ENCODE measurements around the gene RGPD6.
"Not testable (repeated sequence)": the region's sequence is repeated elsewhere in the genome, so short reads cannot be mapped to it uniquely, and the experiment has no call there.

The RGPD6 gene

GRCh38 chr2:110481200-110481599 is 95.8 kb downstream of the RGPD6 start:
- not testable (repeated sequence) for H3K4me3 ChIP-seq (ENCODE audit: insufficient read depth, low read depth, low read length); H3K9me3 ChIP-seq (ENCODE audit: control insufficient read depth, low read length); H3K27ac ChIP-seq (ENCODE audit: insufficient read depth, low read depth, low read length, poor library complexity, severe bottlenecking); H3K27me3 ChIP-seq (ENCODE audit: control insufficient read depth, insufficient read depth, low read length, poor library complexity, severe bottlenecking); H3K36me3 ChIP-seq (ENCODE audit: control insufficient read depth, insufficient read depth, low read length); H3K4me1 ChIP-seq (ENCODE audit: control insufficient read depth, insufficient read depth, low read length)
- no CpG with 5 or more reads among the region's 3 CpGs for WGBS, 2 experiments

- H3K4me1 ChIP-seq (ENCODE audit: control insufficient read depth, insufficient read depth, low read length); H3K4me3 ChIP-seq (ENCODE audit: insufficient read depth, low read depth, low read length); H3K27me3 ChIP-seq (ENCODE audit: control insufficient read depth, insufficient read depth, low read length, poor library complexity, severe bottlenecking); H3K36me3 ChIP-seq (ENCODE audit: control insufficient read depth, insufficient read depth, low read length); H3K27ac ChIP-seq (ENCODE audit: insufficient read depth, low read depth, low read length, poor library complexity, severe bottlenecking); H3K9me3 ChIP-seq (ENCODE audit: control insufficient read depth, low read length): not testable (repeated sequence)
- no CpG with 5 or more reads among the region's 4 CpGs for WGBS, 2 experiments
These were observed 96.9 kb downstream of the RGPD6 start for GRCh38 chr2:110480084-110480483.

GRCh38 chr2:110477370-110477769 is 99.7 kb downstream of the RGPD6 start:
- not testable (repeated sequence) for H3K27me3 ChIP-seq (ENCODE audit: control insufficient read depth, insufficient read depth, low read length, poor library complexity, severe bottlenecking); H3K4me3 ChIP-seq (ENCODE audit: insufficient read depth, low read depth, low read length); H3K4me1 ChIP-seq (ENCODE audit: control insufficient read depth, insufficient read depth, low read length)

GRCh38 chr2:110476952-110477351 is 100.1 kb downstream of the RGPD6 start:
- not testable (repeated sequence) for H3K27ac ChIP-seq (ENCODE audit: insufficient read depth, low read depth, low read length, poor library complexity, severe bottlenecking); H3K4me1 ChIP-seq (ENCODE audit: control insufficient read depth, insufficient read depth, low read length); H3K27me3 ChIP-seq (ENCODE audit: control insufficient read depth, insufficient read depth, low read length, poor library complexity, severe bottlenecking); H3K36me3 ChIP-seq (ENCODE audit: control insufficient read depth, insufficient read depth, low read length); H3K4me3 ChIP-seq (ENCODE audit: insufficient read depth, low read depth, low read length); H3K9me3 ChIP-seq (ENCODE audit: control insufficient read depth, low read length)
- no CpG with 5 or more reads among the region's 6 CpGs for WGBS, 2 experiments

More at GRCh38 chr2:110477370-110477769, 99.7 kb downstream of the RGPD6 start:
- H3K9me3 ChIP-seq (ENCODE audit: control insufficient read depth, low read length); H3K36me3 ChIP-seq (ENCODE audit: control insufficient read depth, insufficient read depth, low read length); H3K27ac ChIP-seq (ENCODE audit: insufficient read depth, low read depth, low read length, poor library complexity, severe bottlenecking): not testable (repeated sequence)
- WGBS, 2 experiments = no CpG with 5 or more reads among the region's 7 CpGs

DNA sequence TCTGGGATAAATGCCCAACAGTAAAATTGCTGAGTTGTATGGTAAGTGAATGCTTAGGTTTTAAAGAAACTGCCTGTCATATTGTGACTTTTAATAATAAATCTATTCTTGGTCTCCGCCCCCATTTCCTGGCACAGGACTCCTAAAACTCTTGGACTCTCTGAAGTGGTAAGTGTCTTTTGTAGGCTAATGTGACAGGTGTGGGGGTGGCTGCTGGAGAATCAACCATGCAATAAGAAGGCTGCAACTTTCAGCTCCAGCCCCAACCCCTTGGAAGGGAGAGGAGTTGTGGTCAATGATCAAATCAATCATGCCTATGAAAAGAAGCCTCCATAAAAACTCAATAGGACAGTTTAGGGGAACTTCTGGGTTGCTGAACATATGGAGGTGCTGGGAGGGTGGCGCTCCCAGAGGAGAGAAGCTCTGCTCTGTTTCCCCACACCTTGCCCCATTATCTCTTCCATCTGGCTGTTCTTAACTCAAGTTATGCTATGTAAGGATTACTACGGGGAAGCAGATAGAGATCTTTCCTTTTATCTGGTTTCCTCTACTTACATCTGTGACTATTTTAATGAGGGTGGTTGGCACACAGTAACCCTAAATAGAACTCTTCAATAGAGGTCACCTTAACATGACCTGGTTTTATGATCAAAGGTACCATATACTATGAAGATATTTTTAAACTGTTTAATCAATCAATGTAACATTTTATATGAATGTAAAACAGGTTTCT is 101.2 kb downstream of the RGPD6 start:
- WGBS, 2 experiments = no CpG with 5 or more reads among the region's 3 CpGs
- not testable (repeated sequence) for H3K9me3 ChIP-seq (ENCODE audit: control insufficient read depth, low read length); H3K36me3 ChIP-seq (ENCODE audit: control insufficient read depth, insufficient read depth, low read length); H3K4me3 ChIP-seq (ENCODE audit: insufficient read depth, low read depth, low read length); H3K27me3 ChIP-seq (ENCODE audit: control insufficient read depth, insufficient read depth, low read length, poor library complexity, severe bottlenecking); H3K4me1 ChIP-seq (ENCODE audit: control insufficient read depth, insufficient read depth, low read length); H3K27ac ChIP-seq (ENCODE audit: insufficient read depth, low read depth, low read length, poor library complexity, severe bottlenecking)

DNA sequence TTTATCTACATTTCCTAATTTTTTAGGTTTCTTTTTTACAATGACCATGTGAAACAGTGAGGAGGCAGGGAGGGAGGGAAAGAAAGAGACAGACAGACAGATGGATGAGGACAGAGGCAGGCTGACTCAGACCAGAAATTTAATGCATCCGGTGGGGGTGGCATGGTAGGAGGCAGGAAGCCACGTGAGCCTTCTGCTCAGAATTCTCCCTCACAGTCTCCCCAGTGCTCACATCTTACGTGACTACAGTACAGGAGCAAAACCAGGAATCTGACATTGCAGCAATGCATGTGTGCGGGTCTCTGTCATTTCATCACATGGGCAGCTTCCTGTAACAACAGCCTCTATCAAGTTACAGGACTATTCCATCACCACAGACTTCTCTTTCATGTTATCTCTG is 102.1 kb downstream of the RGPD6 start:
- not testable (repeated sequence) for H3K4me1 ChIP-seq (ENCODE audit: control insufficient read depth, insufficient read depth, low read length); H3K9me3 ChIP-seq (ENCODE audit: control insufficient read depth, low read length); H3K4me3 ChIP-seq (ENCODE audit: insufficient read depth, low read depth, low read length); H3K36me3 ChIP-seq (ENCODE audit: control insufficient read depth, insufficient read depth, low read length); H3K27me3 ChIP-seq (ENCODE audit: control insufficient read depth, insufficient read depth, low read length, poor library complexity, severe bottlenecking); H3K27ac ChIP-seq (ENCODE audit: insufficient read depth, low read depth, low read length, poor library complexity, severe bottlenecking)
- WGBS, 2 experiments = no CpG with 5 or more reads among the region's 4 CpGs

GRCh38 chr2:110473059-110473358 is 104.0 kb downstream of the RGPD6 start:
- H3K36me3 ChIP-seq (ENCODE audit: control insufficient read depth, insufficient read depth, low read length); H3K4me1 ChIP-seq (ENCODE audit: control insufficient read depth, insufficient read depth, low read length); H3K9me3 ChIP-seq (ENCODE audit: control insufficient read depth, low read length); H3K27ac ChIP-seq (ENCODE audit: insufficient read depth, low read depth, low read length, poor library complexity, severe bottlenecking); H3K27me3 ChIP-seq (ENCODE audit: control insufficient read depth, insufficient read depth, low read length, poor library complexity, severe bottlenecking); H3K4me3 ChIP-seq (ENCODE audit: insufficient read depth, low read depth, low read length): not testable (repeated sequence)
- no CpG with 5 or more reads among the region's 3 CpGs for WGBS, 2 experiments

DNA sequence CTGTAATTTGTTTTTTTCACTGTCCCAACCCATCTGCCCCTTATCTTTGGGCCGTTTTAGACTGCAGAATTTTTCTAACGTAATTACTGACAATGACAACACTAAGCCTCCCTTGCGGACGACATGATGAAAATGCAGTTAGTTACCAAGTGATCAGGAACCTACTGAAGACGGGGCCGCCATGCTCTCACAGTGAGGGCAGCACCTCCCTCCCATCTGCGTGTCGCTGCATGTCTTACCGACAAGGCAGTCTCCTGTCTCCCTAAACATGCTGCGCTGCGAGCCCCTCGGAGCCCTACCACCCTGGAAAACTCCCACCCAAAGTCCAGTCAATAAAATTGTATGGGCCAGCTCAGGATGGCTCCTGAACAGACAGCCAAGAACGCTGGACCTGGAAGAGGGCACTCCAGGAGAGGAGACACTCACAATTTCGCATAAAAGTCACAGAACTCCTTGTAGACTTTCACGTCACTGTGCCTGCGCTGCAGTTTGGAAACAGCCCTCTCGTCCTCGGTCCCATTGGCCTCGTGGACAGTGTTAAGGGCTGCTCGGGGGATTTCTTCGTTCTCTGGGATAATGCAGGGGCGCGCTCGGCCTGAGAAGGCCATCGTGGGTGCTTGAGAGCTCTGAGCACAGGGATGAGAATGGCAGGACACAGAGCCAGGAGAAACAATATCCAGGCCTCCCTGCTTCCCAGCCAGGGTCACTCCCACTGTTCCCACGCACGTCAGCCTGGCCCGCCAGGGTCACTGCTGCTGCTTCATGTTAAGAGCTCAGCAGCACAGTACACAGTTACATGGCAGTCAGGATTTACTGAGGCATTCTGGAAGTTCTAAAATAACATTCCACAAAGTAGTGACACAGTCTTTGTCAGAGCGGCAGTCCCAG is 104.6 kb downstream of the RGPD6 start, which contains the start of gene LIMS4:
TSS of gene LIMS4 (minus strand) at position 646 of the 888 bp plus-strand sequence. CDS start at position 608, 38 bp downstream.
- no CpG with 5 or more reads among the region's 29 CpGs for WGBS, 2 experiments
- H3K27ac ChIP-seq (ENCODE audit: insufficient read depth, low read depth, low read length, poor library complexity, severe bottlenecking); H3K36me3 ChIP-seq (ENCODE audit: control insufficient read depth, insufficient read depth, low read length); H3K4me3 ChIP-seq (ENCODE audit: insufficient read depth, low read depth, low read length); H3K9me3 ChIP-seq (ENCODE audit: control insufficient read depth, low read length); H3K27me3 ChIP-seq (ENCODE audit: control insufficient read depth, insufficient read depth, low read length, poor library complexity, severe bottlenecking); H3K4me1 ChIP-seq (ENCODE audit: control insufficient read depth, insufficient read depth, low read length): not testable (repeated sequence)

DNA sequence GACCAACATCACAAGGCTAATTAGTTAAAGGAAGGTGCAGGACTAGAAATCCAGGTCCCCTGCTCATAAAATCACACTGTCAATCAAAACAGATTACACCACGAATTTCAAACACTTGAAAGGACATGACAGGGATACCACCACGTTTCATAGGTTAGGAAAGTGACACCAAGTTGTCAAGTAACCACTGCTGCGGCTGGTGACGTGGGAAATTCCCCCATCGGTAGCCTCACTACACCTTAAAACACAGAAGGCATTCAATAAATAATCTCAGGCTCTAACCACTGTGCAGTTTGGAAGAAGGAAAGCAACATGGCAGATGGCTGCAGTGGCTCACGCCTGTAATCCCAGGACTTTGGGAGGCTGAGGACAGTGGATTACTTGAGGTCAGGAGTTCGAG is 108.1 kb downstream of the RGPD6 start:
- H3K4me1 ChIP-seq (ENCODE audit: control insufficient read depth, insufficient read depth, low read length); H3K4me3 ChIP-seq (ENCODE audit: insufficient read depth, low read depth, low read length); H3K27me3 ChIP-seq (ENCODE audit: control insufficient read depth, insufficient read depth, low read length, poor library complexity, severe bottlenecking); H3K27ac ChIP-seq (ENCODE audit: insufficient read depth, low read depth, low read length, poor library complexity, severe bottlenecking); H3K36me3 ChIP-seq (ENCODE audit: control insufficient read depth, insufficient read depth, low read length); H3K9me3 ChIP-seq (ENCODE audit: control insufficient read depth, low read length): not testable (repeated sequence)
- no CpG with 5 or more reads among the region's 7 CpGs for WGBS, 2 experiments

GRCh38 chr2:110465312-110465711 is 111.7 kb downstream of the RGPD6 start:
- not testable (repeated sequence) for H3K4me1 ChIP-seq (ENCODE audit: control insufficient read depth, insufficient read depth, low read length); H3K27ac ChIP-seq (ENCODE audit: insufficient read depth, low read depth, low read length, poor library complexity, severe bottlenecking); H3K36me3 ChIP-seq (ENCODE audit: control insufficient read depth, insufficient read depth, low read length); H3K27me3 ChIP-seq (ENCODE audit: control insufficient read depth, insufficient read depth, low read length, poor library complexity, severe bottlenecking); H3K9me3 ChIP-seq (ENCODE audit: control insufficient read depth, low read length); H3K4me3 ChIP-seq (ENCODE audit: insufficient read depth, low read depth, low read length)
- WGBS, 2 experiments = no CpG with 5 or more reads among the region's 8 CpGs

All from ectodermal cell (in vitro differentiated cells).